DND-41 (cell line): Measurements from ENCODE around the gene FAM24A.

ENCODE experiments used
- EZH2 ChIP-seq: IDR thresholded peaks from 3 replicates; pipeline ENCODE4 v1.6.1; 2012; ENCODE audit warnings: borderline replicate concordance, low read depth, mild to moderate bottlenecking, moderate library complexity, low read length, inconsistent platforms; ENCODE audit not compliant: severe bottlenecking
- TF ChIP-seq, protein P1 (sequence below): IDR thresholded peaks from 2 replicates; pipeline ENCODE4 v1.5.1; 2012; ENCODE audit warnings: borderline replicate concordance, low read length, moderate library complexity, mild to moderate bottlenecking; ENCODE audit not compliant: poor library complexity, severe bottlenecking; ENCODE audit errors: extremely low read depth

DNA sequence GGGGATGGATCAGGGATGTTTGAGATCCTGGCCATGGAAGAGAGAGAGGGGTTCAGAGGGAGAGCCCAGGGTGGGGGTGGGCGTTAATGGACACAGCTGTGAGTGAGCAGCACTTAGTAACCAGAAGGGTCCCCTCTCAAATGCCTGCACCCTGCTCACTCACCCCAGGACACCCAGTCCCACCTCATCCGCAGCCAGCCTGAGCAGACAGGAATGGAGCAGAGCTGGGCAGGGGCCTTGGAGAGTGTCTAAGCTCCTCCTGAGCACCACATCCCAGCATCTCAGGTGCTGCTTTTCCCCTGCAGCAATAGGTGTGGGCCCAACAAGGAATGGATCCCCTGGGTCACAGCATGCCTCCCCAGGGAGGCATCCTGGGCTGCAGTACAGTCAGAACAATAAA is 5.3 kb downstream of the FAM24A start:
- no peak for TF ChIP-seq EZH2
- TF ChIP-seq, protein P1, sequence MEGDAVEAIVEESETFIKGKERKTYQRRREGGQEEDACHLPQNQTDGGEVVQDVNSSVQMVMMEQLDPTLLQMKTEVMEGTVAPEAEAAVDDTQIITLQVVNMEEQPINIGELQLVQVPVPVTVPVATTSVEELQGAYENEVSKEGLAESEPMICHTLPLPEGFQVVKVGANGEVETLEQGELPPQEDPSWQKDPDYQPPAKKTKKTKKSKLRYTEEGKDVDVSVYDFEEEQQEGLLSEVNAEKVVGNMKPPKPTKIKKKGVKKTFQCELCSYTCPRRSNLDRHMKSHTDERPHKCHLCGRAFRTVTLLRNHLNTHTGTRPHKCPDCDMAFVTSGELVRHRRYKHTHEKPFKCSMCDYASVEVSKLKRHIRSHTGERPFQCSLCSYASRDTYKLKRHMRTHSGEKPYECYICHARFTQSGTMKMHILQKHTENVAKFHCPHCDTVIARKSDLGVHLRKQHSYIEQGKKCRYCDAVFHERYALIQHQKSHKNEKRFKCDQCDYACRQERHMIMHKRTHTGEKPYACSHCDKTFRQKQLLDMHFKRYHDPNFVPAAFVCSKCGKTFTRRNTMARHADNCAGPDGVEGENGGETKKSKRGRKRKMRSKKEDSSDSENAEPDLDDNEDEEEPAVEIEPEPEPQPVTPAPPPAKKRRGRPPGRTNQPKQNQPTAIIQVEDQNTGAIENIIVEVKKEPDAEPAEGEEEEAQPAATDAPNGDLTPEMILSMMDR = no peak
